HL-60 (cell line): ENCODE measurements around the gene SAMM50.
A peak's percentile ranks its signal among the peaks of the same experiment; 100 is the strongest.

Experiments
- DNase-seq, 2 experiments: peaks; one replicate each; pipeline ENCODE4 v3.0.0-alpha.2; 2010 to 2020; ENCODE audit warnings: low read depth in 1 of 2, low spot score in 1 of 2
- H3K27ac ChIP-seq: fragments of 250-450 bp; sonication (Bioruptor Pico); replicated peaks from 2 replicates; pipeline ENCODE4 v1.5.1; 2020; ENCODE audit warnings: mild to moderate bottlenecking, moderate library complexity
- H3K27me3 ChIP-seq: fragments of 250-450 bp; sonication (Bioruptor Pico); 2 replicates; pipeline ENCODE4 v1.5.1; 2021; ENCODE audit warnings: mild to moderate bottlenecking, moderate library complexity; ENCODE audit not compliant: insufficient read depth, poor library complexity, severe bottlenecking
- H3K4me3 ChIP-seq: replicated peaks from 2 replicates; pipeline ENCODE4 v1.5.1; 2011; ENCODE audit warnings: mild to moderate bottlenecking, control low read depth, low read length; ENCODE audit not compliant: insufficient read depth
- CTCF ChIP-seq: IDR thresholded peaks from one replicate; pipeline ENCODE4 v1.5.1; 2011; ENCODE audit warnings: low read length, control low read depth, inconsistent platforms; ENCODE audit not compliant: insufficient read depth
- GABPA ChIP-seq: IDR thresholded peaks from 2 replicates; pipeline ENCODE4 v1.6.1; 2012; ENCODE audit warnings: low read depth
- POLR2AphosphoS5 ChIP-seq: IDR thresholded peaks from 2 replicates; pipeline ENCODE4 v1.6.1; 2012; ENCODE audit warnings: low read depth
- REST ChIP-seq: IDR thresholded peaks from 2 replicates; pipeline ENCODE4 v1.6.1; 2012; ENCODE audit warnings: low read depth; ENCODE audit not compliant: insufficient replicate concordance
- SPI1 ChIP-seq: IDR thresholded peaks from 2 replicates; pipeline ENCODE4 v1.6.1; 2012; ENCODE audit warnings: low read depth, mild to moderate bottlenecking, borderline replicate concordance

SAMM50 gene

GRCh38 chr22:43995798-43996169, 40.5 kb downstream of the SAMM50 start:
- H3K27ac ChIP-seq = no peak overlapping the region
- no peak for DNase-seq
- no peaks in the 10 kb centered on the region for H3K27me3 ChIP-seq
- H3K4me3 ChIP-seq = no peak overlapping the region
- TF ChIP-seq POLR2AphosphoS5 (no peak), GABPA (no peak), SPI1 (no peak), CTCF (no peak), REST (no peak)

GRCh38 chr22:43996170-43996980, 41.1 kb downstream of the SAMM50 start:
- DNase-seq = peak; percentile 45 to 90
- no peak overlapping the region for H3K27ac ChIP-seq
- TF ChIP-seq SPI1 (peak; percentile 58; the same call in 1 of the 2 replicates), GABPA (peak; percentile 62), CTCF (no peak)
- no peaks in the 10 kb centered on the region for H3K27me3 ChIP-seq
- no peak overlapping the region; the same call in 1 of the 2 replicates for H3K4me3 ChIP-seq

GRCh38 chr22:43996981-43997265, 41.7 kb downstream of the SAMM50 start:
- Histone ChIP-seq H3K4me3 (no peak overlapping the region), H3K27me3 (no peaks in the 10 kb centered on the region), H3K27ac (no peak overlapping the region)
- TF ChIP-seq POLR2AphosphoS5 = no peak
- no peak for TF ChIP-seq CTCF
- no peak for TF ChIP-seq GABPA
- no peak for TF ChIP-seq SPI1
- no peak for TF ChIP-seq REST
- no peak for DNase-seq
